Islet precursor cell (in vitro differentiated cells): ENCODE data around the gene PICALM.
"Not testable (repeated sequence)": the region's sequence is repeated elsewhere in the genome, so short reads cannot be mapped to it uniquely, and the experiment has no call there.

Experiments
- DNase-seq: peaks from one replicate; pipeline ENCODE4 v3.0.0-alpha.2; 2018

Gene PICALM

DNA sequence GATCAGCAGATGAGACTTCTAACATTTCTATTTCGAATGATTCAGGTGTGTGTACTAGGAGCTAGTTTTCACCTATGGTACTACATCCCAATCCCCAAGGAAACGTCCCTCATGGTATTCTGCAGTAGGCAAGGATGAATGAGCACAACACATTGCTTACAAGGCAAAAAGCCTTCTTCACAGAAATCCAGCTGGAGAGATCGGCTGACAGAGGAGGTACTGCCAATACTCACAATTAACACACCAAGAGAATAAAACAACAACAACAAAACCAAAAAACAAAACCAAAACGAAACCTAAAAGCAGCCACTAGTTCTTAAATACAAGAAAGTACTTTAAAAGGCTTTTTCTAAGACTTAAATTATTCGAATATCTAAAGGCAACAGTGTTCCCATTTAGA, 101.4 kb downstream of the PICALM start:
- DNase-seq = no peak

DNA sequence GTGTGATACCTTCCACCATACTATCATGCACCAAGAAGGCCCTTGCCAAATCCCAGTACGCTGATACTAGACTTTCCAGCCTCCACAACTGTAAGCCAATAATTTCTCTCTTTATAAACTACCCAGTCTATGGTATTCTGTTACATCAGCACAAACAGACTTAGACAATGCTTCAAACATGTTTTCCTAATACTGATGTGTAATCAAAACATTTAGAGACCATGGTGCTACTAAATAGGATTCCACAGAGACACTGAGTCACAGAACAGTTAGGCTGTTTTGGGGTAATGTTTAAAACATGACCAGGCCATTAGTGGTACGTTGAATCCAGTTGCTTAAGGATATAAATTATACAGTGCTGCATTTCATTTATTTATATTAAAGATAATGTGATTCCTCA, 103.7 kb downstream of the PICALM start:
- no peak for DNase-seq

GRCh38 chr11:85961930-85962363, 106.9 kb downstream of the PICALM start:
- no peak for DNase-seq

DNA sequence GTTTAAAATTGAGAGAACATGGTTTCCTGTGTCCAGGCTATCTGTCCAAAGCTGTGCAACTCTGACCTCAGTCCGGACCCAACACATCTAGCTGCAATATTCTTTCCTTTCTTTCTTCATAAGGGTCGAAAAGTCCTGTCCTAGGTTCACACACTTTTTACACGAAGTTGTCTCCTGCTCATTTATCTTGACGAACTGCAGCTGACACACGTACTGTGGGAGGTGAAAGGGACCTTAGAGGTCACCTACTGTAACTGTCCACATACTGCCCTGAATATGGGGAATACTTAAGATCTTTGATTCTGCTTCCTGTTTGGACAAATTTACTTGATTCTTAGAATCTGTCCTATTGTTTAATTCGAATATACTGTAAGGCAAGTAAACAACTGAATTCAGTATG, 107.8 kb downstream of the PICALM start:
- no peak for DNase-seq

- DNase-seq = no peak
These were observed 108.2 kb downstream of the PICALM start for GRCh38 chr11:85960678-85961077.

- peak; percentile 85 for DNase-seq
These were observed 113.4 kb downstream of the PICALM start for GRCh38 chr11:85955531-85955930.

DNA sequence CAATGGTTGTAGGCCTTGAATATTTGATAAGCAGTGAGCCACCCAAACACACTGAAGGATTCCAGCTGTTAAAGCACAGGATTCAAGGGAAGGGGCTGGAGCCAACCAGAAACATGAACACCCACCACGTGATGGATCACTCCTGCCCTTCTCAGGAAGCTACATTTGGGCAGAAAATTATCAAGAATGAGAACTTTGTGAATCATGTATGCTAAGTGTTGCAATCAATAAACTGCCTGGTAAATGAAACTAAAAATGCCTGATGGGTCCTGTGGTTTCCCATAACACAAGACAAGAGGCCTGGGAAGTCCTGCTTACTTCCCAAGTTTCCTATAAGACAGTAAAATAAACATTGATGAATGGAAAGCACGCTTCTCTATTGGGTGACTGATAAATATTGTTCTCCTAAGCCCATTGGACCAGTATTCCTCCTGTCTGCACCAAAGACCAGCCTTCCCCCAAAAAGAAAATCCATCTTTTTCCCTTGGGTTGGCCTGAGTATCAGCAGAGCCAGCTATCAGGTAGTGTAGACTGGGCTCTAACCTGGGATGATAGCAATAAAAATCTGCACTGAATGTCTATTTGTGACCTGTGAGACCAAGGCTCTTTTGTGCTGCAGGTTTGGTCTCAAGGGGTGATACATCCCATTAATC, 115.3 kb downstream of the PICALM start:
- DNase-seq = no peak

DNA sequence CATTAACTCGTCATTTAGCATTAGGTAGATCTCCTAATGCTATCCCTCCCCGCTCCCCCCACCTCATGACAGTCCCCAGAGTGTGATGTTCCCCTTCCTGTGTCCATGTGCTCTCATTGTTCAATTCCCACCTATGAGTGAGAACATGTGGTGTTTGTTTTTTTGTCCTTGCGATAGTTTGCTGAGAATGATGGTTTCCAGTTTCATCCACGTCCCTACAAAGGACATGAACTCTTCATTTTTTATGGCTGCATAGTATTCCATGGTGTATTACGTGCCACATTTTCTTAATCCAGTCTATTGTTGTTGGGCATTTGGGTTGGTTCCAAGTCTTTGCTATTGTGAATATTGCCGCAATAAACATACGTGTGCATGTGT, 116.8 kb downstream of the PICALM start:
- not testable (repeated sequence) for DNase-seq

DNA sequence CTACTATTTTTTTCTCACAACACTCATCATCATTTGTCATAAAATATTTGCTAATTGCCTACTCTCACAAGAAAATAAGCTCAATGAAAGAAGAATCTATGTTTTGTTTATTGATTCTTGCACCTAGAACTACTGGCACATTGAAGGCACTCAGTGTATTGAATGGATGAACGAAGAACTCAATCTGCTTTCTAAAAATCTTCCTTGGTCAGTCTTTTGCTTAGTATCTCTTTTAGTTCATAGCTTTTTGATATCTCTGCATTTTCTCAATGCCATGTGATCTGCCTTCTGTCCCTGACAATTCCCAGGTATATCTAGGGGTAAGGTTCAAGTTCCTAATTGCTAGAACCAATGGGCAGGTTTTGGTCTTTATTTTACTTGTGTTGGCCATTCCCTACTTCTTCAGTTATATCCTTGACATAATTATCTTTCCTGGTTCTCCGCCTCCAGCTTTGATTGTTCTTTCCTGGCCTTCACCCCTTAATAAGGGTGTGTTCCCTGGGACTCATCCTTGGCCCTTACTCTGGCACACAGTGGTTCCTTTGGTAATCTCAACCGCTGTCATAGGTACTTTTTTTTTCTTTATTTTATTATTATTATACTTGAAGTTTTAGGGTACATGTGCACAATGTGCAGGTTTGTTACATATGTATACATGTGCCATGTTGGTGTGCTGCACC, 117.3 kb downstream of the PICALM start:
- no peak for DNase-seq

DNA sequence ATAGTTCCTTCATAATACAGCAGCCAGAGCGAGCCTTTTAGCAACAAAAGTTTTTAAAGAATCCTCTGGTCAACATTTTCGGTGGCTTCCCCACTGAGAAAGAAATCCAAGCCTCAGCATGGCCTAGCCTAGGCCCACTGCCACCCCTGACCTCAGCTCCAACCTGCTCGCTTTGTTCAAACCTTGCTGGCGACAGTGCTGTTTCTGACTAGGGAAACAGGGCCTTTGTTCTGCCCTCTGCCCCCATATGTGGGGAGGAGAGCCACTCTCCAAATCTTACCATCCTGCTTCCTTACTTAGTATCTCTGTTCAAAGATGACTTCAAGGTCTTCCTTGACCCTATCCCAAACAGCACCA, 117.9 kb downstream of the PICALM start:
- DNase-seq = no peak

- no peak for DNase-seq
These were observed 118.4 kb downstream of the PICALM start for GRCh38 chr11:85950317-85951048.

DNA sequence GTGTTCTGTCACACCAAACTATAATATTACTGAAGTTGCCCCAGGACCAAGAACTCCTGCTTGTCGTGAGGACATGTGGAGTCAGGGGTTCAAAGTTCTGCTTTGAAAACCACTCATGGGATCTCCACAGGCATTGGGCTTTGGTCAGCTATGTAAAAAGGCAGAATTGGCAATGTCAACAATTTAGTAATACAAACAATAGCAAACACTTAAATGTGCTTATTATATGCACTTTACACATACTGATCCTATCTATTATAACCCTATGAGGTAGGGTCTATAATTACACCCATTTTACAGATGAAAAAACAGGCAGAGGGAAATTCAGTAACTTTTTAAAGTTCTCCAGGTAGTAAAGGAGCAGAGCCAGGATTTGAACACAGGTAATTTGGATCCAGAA, 119.1 kb downstream of the PICALM start:
- no peak for DNase-seq

DNA sequence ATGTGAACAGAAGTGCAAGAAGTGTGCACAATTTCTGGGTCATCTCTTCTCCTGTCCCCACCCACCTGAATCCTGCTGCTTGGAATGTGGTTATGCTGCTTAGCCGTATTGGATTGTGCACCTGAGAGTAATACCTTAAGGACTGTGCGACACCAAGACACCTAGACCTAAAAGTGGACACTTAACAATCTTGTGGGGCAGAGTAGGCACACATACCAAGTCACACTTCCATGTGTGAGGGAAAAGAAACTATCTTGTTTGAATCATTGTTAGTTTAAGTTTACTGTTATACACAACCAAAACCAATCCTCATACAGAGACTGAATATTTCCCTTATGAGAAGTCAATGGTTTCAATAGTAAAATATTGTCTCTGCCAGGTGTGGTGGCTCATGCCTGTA, 120.0 kb downstream of the PICALM start:
- no peak for DNase-seq

DNA sequence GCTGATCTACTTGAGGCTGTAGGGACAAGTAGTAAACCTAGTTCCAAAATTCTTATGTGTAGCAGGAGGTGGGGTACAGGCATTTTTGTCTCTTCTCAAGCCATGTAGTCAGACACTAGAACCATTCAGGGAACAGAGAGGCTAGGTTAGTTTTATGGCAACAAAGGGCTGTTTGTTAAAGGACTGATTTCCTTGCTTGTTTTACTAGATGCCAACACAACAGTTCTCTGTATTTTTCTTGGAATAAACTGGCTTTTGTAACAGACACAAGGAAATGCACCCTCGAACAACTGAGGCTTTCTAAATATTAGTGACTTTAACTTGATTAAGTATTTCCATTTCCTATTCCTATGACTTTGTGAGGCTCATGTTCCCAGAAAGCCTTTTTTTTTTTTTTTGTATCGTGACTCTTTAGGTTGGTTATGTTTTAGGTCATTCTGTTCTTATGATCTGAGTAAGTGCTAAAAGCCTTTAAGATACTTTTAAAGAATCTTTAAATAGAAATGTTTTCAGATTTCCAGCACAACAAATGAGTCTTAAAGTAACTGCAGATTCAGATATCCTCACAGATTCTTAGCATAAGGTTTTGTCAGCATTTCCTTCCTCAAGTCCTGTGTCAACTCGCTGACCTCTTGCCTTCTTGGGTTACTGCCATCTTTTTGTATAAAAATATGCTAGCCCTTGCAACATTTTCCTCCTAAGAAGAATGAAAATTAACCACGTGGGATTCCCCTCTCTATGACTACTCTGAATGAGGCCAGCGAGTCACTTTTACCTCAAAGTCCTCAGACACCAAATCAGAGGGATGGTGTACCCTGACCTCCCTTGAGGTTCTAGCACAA, 121.2 kb downstream of the PICALM start:
- DNase-seq = no peak

DNA sequence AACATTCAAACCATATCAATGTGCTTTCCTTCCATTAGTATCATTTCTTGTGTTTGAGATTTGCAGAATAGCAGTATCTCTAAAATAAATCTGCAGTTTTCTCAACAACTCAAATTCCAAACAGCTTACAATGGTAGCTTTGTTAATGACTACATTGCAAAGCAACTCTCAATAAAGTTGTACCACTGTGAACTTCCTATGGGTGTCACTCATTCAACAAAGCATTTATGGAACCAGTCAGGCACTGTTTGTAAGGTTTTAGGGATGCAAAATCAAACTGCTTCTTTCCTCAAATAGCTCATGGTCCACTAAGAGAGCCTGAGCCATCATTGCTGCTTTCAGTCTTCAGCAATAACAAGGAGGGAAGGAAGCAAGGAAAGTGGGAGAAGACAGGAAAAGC, 122.7 kb downstream of the PICALM start:
- DNase-seq = no peak

GRCh38 chr11:85945788-85946187, 123.1 kb downstream of the PICALM start:
- no peak for DNase-seq

- no peak for DNase-seq
These were observed 123.6 kb downstream of the PICALM start for GRCh38 chr11:85945296-85945695.

DNA sequence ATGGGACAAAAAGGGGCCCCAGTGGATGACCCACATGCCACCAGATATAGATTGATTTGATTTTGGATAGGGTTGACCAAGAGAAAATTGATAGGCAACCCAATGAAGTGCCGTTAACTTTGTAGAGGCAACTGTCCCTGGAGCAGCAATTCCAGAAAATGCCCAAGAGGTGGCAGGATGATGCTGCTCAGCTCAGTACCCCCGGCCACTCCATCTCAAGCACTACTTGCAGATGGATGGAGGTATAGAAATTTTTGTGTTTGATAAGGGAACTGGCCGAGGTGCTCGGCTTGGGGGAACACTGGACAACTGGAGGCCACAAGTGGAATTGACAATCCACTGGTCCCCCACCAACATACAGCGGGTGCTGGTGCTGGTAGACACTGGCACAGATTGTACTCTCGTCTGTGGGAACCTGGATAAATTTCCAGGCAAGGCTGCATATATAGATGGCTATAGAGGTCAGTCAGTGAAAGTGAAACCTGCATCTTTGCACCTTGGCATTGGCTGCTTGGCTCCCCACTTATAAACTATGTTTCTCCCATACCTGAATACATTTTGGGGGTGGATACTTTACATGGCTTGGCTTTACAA, 127.4 kb downstream of the PICALM start:
- DNase-seq = peak; percentile 71

GRCh38 chr11:85939099-85940015, 129.5 kb downstream of the PICALM start:
- no peak for DNase-seq

DNA sequence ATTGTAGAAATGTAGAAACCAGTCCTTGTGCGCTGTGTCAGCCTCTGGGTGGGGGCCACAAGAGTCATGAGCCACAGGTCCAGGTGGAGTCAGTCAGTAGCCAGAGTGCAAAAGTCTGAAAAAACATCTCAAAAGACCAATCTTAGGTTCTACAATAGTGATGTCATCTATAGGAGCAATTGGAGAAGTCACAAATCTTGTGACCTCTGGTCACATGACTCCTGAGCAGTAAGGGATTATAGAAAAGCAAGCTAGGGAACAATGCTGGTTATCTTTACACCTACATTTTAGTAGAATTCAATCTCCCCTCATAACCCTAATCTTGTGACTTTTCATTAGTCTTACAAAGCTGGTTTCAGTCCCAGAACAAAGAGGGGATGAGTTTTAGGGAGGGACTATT, 131.0 kb downstream of the PICALM start:
- no peak for DNase-seq

GRCh38 chr11:85935751-85936150, 133.1 kb downstream of the PICALM start:
- DNase-seq = no peak
